Rectal smooth muscle tissue (tissue), 1 donor: Measurements from ENCODE around the gene MAP2.

Experiments
- H3K27ac ChIP-seq: one replicate; pipeline ENCODE4 v1.7.0; 2013; ENCODE audit warnings: low read depth, low read length, inconsistent platforms
- H3K27me3 ChIP-seq: one replicate; pipeline ENCODE4 v1.7.0; 2013; ENCODE audit warnings: low read length; ENCODE audit not compliant: control insufficient read depth, insufficient read depth
- H3K36me3 ChIP-seq: one replicate; pipeline ENCODE4 v1.7.0; 2013; ENCODE audit warnings: low read length; ENCODE audit not compliant: control insufficient read depth, insufficient read depth
- H3K4me1 ChIP-seq: one replicate; pipeline ENCODE4 v1.7.0; 2013; ENCODE audit warnings: low read length; ENCODE audit not compliant: control insufficient read depth, insufficient read depth
- H3K4me3 ChIP-seq: one replicate; pipeline ENCODE4 v1.7.0; 2013; ENCODE audit warnings: low read length
- H3K9ac ChIP-seq: one replicate; pipeline ENCODE4 v1.7.0; 2013; ENCODE audit warnings: low read length

The MAP2 gene

DNA sequence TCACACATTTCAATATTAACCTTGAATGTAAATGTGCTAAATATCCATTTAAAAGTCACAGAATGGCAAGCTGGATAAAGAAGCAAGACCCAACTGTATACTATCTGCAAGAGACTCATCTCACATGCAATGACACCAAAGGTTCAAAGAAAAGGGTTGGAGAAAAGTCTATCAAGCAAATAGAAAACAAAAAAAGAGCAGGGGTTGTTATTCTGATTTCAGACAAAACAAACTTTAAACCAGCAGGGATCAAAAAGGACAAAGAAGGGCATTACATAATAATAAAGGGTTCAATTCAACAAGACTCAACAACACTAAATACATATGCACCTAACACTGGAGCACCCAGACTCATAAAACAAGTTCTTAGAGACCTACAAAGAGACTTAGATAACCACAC, 333.3 kb downstream of the MAP2 start:
- Histone ChIP-seq H3K9ac (no peak overlapping the region), H3K4me1 (no peaks in the 10 kb centered on the region), H3K27ac (no peak overlapping the region), H3K27me3 (no peaks in the 10 kb centered on the region), H3K36me3 (no peaks in the 10 kb centered on the region), H3K4me3 (no peak overlapping the region)

DNA sequence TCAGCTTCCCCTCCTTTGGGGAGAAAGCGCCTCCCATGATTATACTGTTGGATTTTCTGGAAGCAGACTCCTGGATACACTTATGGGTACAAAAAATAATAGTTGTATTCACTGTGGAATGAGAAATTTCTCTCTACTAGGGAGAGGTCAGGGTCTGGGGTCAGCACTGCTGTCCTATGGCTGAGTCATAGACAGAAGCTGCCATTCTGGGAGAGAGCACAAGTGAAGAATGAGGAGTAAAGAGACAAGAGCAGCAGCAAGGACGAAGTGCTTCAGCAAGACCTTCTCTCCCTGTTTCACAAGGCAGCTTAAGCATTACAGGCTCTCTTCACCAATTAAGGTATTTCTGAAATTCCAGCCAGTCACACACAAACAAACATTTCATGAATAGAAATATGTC, 337.7 kb downstream of the MAP2 start:
- Histone ChIP-seq H3K4me1 (no peaks in the 10 kb centered on the region), H3K27ac (no peak overlapping the region), H3K9ac (no peak overlapping the region), H3K27me3 (no peaks in the 10 kb centered on the region), H3K4me3 (no peak overlapping the region), H3K36me3 (no peaks in the 10 kb centered on the region)

DNA sequence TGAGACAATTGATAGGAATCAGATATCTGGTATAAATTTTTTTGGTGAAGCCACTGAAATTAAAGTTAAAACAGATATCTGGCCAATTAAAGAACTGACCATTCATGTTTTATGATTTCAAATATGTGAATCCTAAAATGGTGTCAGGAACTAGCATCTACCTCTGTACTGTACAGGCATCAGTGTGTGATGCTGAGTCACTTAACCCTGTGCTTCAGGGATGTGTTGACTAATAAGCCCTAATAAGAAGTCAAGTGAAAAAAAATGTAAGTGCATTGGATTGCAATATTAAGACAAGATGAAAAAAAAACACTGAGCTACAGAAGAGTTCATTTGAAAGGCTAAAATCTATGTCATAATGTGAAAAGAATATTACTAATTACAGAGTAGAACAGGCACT, 338.7 kb downstream of the MAP2 start:
- H3K36me3 ChIP-seq = no peaks in the 10 kb centered on the region
- H3K4me1 ChIP-seq = no peaks in the 10 kb centered on the region
- no peak overlapping the region for H3K27ac ChIP-seq
- H3K9ac ChIP-seq = no peak overlapping the region
- no peaks in the 10 kb centered on the region for H3K27me3 ChIP-seq
- no peak overlapping the region for H3K4me3 ChIP-seq

DNA sequence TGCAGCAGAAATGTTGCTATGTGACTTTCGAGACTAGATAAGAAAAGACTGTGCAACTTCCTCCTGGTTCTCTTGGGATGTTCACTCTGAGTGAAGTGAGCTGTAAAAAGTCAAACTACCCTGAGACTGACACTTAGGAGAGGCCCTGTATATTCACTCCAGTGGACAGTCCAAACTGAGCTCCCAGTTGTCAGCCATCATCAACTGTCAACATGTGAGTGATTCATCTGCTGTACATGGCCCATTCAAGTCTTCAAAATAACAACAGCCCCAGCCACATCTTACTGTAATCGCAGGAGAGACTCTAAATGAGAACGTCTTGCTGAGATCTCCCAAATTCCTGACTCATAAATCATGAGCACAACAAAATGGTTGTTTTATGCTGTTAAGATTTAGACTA, 339.3 kb downstream of the MAP2 start:
- Histone ChIP-seq H3K27me3 (no peaks in the 10 kb centered on the region), H3K27ac (no peak overlapping the region), H3K9ac (no peak overlapping the region), H3K36me3 (no peaks in the 10 kb centered on the region), H3K4me3 (no peak overlapping the region), H3K4me1 (no peaks in the 10 kb centered on the region)

DNA sequence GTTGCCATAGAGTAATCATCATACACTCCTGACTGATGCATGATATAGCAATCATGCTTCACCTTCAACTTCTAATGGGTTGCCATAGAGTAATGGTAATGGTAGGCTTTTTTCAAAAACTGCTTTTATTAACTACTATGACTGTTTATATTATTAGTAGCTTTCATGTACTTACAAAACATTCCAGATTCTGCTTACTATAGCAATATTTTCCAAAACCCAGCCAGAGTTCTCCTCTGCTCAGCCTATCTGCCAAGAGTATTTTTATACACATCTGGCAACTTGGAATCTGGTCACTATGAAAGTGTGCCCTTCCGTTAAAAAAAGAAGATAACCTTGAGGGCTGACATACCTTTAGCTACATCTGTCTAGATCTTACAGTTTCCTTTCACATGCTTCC, 342.8 kb downstream of the MAP2 start:
- Histone ChIP-seq H3K27me3 (no peaks in the 10 kb centered on the region), H3K4me1 (no peaks in the 10 kb centered on the region), H3K27ac (no peak overlapping the region), H3K9ac (no peak overlapping the region), H3K4me3 (no peak overlapping the region), H3K36me3 (no peaks in the 10 kb centered on the region)

DNA sequence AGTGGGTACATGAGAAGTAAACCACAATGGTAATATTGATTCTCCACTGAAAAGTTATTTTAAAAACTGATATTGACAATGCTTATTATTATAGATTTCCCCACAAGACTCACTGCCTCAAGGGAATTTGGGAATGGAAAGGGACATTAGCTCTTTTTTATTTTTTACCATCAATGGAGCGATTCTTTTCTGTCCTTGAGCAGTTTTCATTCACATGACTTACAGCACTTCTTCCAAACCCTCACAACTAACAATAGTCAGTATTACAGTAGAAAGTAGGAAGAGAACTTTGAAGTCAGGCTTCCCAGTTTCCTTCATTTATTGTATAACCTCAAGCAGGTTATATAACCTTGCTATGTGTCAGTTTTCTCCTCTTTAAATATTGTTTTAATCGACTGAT, 343.5 kb downstream of the MAP2 start:
- Histone ChIP-seq H3K4me1 (no peaks in the 10 kb centered on the region), H3K4me3 (no peak overlapping the region), H3K27me3 (no peaks in the 10 kb centered on the region), H3K9ac (no peak overlapping the region), H3K36me3 (no peaks in the 10 kb centered on the region), H3K27ac (no peak overlapping the region)

DNA sequence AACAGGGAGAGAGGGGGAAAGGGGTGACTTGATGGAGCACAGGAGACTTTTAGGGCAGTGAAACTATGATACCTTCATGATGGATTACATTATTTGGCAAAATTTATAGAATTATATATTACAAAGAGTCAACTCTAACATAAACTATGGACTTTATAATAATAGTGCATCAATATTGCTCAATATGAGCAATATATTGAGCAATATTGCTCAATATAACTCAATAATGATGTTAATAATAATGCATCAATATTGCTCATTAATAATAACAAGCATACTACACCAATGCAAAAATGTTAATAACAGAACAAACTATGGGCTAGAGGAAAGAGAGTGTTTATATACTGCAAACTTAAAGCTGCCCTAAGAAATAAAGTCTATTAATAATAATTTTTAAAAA, 344.7 kb downstream of the MAP2 start:
- Histone ChIP-seq H3K9ac (no peak overlapping the region), H3K27me3 (no peaks in the 10 kb centered on the region), H3K36me3 (no peaks in the 10 kb centered on the region), H3K4me1 (no peaks in the 10 kb centered on the region), H3K4me3 (no peak overlapping the region), H3K27ac (no peak overlapping the region)

DNA sequence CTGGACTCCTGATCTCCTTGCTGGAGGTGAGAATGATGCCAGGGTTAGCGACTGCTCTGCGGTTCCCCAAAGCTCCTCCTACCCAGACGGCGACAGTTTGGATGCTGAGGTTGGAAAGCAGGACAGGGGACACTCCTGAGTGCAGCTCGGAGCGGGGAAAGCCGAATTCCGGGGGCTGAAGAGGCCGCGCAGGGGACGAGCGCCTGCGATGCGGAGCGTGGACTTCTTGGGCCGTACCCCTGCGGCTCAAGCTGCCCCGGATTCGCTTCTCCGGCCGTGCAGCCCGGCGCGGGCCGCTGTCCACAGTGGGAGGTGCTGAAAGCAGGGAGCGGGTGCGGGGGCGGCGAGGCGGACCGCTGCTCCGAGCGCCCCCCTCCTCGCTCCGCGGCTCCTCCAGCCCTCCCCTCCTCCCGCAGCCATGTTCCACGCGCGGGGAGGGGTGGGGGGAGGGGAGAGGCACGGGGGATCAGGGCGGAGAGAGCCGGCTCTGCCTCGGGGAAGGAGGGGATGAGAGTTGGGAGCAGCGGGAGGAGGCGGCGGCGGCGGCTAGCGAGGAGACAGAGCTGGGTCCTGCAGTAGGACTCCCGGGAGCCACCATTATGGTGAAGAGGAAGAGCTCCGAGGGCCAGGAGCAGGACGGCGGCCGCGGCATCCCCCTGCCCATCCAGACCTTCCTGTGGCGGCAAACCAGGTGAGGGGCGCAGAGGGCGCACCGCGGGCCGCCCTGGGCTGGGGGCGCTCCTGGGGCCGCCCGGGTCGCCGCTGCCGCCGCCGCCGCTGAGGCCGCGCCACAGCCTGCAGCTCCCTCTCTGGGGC, 347.8 kb downstream of the MAP2 start, which contains the start of gene UNC80:
UNC80 (plus strand) TSS at position 359 of the 816 bp plus-strand sequence; CDS start at position 600, 241 bp downstream.
- Histone ChIP-seq H3K36me3 (no peaks in the 10 kb centered on the region), H3K4me3 (peak within 1 kb of the TSS; percentile 29), H3K27ac (no peak within 1 kb of the TSS), H3K4me1 (no peaks in the 10 kb centered on the region), H3K27me3 (no peaks in the 10 kb centered on the region), H3K9ac (no peak within 1 kb of the TSS)

DNA sequence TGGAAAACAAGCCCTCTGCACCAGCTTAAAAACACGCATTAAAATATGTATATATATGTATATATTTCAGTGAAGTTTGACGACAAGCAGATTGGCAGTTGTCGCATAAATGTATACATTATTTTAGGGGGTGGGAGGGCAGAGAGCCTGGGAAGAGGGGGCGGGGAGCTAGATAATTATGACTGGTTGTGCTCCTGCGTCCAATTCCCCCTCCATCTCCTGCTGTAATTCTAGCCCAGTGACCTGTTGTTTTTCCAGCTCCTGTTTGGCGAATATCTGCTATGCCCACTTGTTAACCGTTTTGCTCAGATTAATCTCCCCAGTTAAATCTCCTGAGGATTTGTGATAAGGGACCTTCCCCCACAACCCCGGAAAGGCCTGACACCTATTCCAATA, 348.4 kb downstream of the MAP2 start:
- Histone ChIP-seq H3K4me3 (no peak overlapping the region), H3K4me1 (no peaks in the 10 kb centered on the region), H3K27me3 (no peaks in the 10 kb centered on the region), H3K36me3 (no peaks in the 10 kb centered on the region), H3K9ac (no peak overlapping the region), H3K27ac (no peak overlapping the region)

DNA sequence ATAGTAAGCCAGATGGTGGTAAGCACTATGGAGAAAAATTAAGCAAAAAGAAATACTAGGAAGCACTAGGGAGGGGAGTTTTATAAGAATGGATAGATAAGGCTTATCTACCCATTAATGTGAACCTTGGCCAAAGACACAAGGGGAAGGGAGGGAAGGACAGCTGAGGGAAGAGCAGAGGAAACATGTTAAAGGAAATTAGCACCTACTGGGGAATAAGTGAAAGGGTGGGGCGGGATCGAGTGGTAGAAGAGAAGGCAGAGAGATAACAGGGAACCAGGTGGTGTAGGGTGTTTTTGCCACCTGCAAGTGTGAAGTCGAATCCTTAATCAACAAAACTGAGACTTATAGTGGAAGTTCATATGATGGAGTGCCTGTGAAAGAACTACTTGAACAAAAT, 349.5 kb downstream of the MAP2 start:
- Histone ChIP-seq H3K9ac (no peak overlapping the region), H3K4me3 (no peak overlapping the region), H3K27ac (no peak overlapping the region), H3K36me3 (no peaks in the 10 kb centered on the region), H3K27me3 (no peaks in the 10 kb centered on the region), H3K4me1 (no peaks in the 10 kb centered on the region)
